Measurements from ENCODE around the gene OST4.

The OST4 gene

DNA sequence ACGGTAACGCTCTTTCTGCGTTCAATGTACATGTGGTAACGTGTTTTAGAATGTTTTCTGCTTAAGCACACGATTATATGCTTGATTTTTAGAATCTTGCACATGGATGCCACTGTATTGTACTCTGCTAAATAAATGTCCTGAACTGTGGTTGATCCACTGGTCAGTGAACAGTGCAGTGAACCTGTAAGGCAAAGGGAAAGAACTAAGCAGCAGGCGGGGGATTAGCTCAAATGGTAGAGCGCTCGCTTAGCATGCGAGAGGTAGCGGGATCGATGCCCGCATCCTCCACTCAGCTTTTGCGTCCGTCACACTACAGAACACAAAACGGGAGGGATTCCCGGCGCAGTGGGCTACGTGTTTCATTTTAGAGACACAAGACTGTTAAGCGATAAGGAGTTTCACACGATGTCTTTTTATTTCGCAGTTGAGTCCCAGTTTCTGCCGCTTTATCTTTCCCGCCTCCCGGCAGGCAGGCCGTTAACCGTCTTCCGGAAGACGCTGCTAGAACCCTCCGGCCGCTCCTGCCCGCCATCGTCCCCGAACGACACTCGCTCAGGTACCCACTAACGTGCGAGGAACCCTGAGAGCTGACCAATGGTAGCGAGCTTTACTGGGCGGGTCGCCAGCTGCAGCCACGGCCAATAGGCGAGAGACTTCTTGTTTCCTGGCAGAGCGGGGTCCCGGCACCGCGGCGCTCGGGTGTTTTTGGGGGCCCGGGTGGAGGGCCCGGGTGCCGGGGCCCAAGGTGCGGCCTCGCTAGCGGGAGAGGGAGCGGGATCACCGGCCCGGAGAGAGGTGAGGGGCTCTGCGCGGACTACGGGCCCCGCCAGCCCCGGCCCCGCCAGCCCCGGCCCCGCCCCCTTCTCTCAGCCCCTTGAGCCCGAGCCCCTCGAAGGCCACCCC lies 20.2 kb downstream of the OST4 start, which contains the start of gene AGBL5:
AGBL5 (plus strand) TSS at position 673 of the 906 bp plus-strand sequence. CDS start 1,291 bp downstream, outside the sequence.
- DNase-seq: peak; percentile 93 to 98 (median 94)

GRCh38 chr2:27050281-27050995 lies 21.0 kb downstream of the OST4 start:
- DNase-seq: peak; percentile 84 to 96 (median 90)

DNA sequence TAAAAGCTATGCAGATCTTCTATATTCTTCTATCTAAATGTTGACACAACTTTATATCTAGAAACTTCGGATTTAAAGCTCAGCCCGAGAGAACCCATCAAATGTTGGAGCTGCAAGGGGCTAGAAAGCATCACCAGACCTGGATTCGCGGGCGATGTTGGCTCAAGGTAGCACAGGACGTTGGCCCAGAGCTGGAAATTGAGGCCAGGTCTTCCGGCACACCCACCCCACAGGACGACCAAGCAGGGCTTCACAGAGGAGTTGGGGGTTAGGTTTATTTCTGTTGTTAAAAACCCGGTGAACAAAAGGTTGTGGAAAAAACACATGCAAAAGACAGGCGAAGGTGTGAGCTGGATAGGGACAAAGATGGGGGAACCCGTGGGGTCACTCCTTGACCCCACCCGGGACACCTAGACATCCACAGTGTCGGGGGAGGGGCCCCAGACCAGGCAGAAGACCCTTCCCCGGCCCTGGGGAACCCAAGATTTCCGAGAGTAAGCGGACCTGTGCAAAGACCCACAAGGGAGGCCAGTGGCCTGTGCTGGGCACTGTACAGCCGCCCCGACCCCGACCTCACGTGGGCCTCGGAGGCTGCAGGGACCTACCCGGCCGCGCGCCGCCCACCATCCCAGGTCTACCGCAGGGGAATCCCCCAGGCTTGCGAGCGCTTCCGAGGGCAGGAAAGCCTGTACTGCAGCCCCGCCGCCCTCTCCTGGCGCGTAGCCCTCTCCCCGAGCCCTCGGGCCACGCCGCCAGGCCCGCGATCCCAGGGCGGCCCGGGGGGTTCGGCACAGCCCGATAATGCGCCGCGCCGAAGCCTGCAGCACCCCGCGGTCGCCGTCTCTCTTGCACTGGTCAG lies 21.8 kb downstream of the OST4 start:
- DNase-seq: peak in 5 of 6 experiments; percentile 35 to 74 (median 53)

GRCh38 chr2:27042985-27043634 lies 28.3 kb downstream of the OST4 start:
- DNase-seq: no peak

DNA sequence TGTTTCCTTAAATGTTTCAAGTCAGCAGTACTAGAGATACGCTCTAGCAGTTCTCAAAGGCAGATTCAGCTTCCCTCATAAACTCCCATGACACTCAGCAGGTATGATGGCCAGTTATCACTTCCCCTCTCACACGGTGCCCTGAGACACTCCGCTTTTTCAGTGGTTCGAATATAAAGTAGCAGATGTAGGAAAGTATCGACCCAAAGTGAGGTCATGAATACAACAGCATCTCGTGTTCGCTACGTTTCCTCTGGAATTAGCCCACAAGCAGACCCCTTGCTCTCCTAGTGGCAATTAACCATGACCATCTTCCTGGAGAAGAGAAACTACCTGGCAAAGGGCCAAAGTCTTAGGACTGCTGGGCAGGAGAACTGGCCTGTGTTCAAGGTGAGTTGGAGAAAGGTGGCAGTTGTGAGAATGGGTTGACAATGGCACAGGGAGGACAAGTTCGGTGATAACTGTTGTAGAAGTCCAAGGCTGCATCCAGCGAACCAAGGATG lies 29.2 kb downstream of the OST4 start:
- no peak for DNase-seq

- DNase-seq: no peak
These were observed 29.7 kb downstream of the OST4 start for GRCh38 chr2:27041752-27042151.

GRCh38 chr2:27040282-27040681 lies 31.2 kb downstream of the OST4 start:
- no peak for DNase-seq

GRCh38 chr2:27039871-27040270 lies 31.6 kb downstream of the OST4 start:
- no peak for DNase-seq

GRCh38 chr2:27039426-27039825 lies 32.0 kb downstream of the OST4 start:
- no peak for DNase-seq

DNA sequence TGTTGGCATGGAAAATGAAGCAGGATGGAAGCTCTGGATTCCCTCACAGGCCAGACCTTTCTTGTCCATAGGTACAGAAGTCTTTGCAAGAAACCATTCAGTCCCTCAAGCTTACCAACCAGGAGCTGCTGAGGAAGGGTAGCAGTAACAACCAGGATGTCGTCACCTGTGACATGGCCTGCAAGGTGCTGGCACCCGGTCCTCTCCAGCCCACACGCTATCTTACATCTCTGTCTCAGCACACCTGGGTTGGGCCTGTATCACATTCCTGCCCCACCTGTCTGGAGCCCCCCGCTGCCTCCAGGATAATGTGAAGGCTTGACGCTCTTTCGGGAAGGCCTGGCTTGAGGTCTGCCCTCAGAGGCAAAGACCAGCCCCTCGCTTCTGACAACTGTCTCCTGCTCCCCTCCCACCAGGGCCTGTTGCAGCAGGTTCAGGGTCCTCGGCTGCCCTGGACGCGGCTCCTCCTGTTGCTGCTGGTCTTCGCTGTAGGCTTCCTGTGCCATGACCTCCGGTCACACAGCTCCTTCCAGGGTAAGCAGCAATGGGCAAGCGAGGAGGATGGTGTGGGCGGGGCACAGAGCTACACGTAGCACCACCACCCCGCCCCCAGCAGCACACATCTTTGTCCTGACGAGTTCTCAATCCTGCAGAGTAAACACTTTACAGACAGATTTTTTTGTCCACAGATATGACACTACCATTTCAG lies 32.7 kb downstream of the OST4 start:
- no peak for DNase-seq

GRCh38 chr2:27038012-27038411 lies 33.4 kb downstream of the OST4 start:
- DNase-seq: no peak

DNA sequence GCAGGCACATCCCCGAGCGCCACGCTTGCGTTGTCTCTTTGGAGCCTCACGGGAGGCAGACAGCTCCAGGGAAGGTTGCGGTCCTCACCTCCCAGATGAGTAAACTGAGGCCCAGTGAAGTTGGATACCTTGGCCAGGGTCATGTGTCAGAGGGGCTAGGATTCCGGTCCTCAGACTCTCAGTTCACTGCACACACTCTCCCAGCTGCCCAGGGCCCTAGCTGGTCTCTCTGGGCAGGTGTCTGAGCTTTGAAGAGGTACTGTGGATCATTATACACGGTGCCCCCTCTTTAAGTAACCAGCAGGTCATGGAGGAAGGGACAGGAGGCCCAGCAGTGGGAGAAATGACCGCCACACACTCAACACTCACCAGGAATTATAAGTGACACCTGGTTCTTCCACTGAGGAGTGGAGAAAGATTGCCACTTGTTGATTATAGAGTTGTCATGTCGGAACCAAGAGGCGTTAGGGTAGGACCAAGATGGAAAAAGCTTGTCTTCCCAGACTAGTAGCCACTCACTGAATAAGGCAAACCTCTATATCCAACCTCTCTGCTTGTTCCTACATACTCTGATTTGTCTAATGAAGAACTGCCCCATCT lies 38.1 kb downstream of the OST4 start:
- DNase-seq: no peak

- peak; percentile 24 to 72 (median 60) for DNase-seq
These were observed 38.8 kb downstream of the OST4 start, which contains the start of gene TMEM214 for GRCh38 chr2:27032495-27033252. TSS of gene TMEM214 (plus strand) at chr2:27032965. CDS start at chr2:27033016, 51 bp downstream.

DNA sequence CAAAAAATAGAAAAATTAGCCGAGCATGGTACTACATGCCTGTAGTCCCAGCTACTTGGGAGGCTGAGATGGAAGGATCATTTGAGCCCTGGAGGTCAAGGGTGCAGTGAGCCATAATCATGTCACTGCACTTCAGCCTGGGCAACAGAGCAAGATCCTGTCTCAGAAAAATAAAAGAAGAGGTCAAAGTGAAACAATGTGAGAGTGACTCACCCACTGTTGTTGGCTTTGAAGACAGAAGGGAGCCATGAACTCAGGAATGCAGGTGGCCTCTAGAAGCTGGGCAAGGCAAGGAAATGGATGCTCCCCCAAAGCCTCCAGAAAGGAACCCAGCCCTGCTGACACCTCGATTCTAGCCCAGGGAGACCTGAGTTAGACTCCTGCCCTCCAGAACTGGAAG lies 42.4 kb downstream of the OST4 start:
- DNase-seq: no peak

GRCh38 chr2:27027211-27027651 lies 44.2 kb downstream of the OST4 start:
- no peak for DNase-seq

- DNase-seq: no peak
These were observed 45.3 kb downstream of the OST4 start for GRCh38 chr2:27025861-27026851.

DNA sequence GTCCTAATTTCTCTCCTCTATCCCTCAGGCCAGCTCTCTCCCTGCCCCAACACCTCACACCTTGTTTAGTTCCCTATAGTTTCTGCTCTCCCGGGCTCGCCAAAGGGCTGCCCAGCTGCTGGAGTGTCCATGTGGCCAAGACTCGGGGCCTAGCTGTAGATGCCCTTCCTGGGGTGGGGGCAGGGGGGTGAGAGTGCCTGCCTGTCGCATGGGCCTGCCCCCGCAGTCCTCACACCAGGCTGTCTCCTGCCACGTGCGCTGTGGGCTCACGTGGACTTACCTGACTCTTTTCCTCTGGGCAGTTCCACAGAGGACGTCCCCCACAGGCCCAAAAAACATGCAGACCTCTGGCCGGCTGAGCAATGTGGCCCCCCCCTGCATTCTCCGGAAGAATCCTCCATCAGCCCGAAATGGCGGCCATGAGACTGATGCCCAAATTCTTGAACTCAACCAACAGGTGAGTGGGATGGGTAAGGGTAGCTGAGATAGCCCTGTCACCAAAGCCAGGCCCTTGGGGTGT lies 46.1 kb downstream of the OST4 start:
- DNase-seq: no peak

- no peak for DNase-seq
These were observed 46.6 kb downstream of the OST4 start for GRCh38 chr2:27024812-27025211.

- no peak for DNase-seq
These were observed 47.3 kb downstream of the OST4 start for GRCh38 chr2:27024188-27024587.

Measured in stimulated activated naive CD4-positive, alpha-beta T cell (primary cell).